Immature natural killer cell (primary cell): Measurements from ENCODE around the gene AMOT. TPM values are rescaled to one million over a fixed set of nuclear protein-coding genes. Genes with fewer than 3 reads are reported as not detected.

Experiments used
- DNase-seq, 3 donors: peaks; one replicate each; pipeline ENCODE4 v3.0.0; 2022; ENCODE audit warnings: mixed read lengths in 1 of 3
- H3K27ac Mint-ChIP-seq, 6 donors: one replicate each; pipeline ENCODE4 v1.8.0; 2020; ENCODE audit warnings: mixed read lengths in 6 of 6, mild to moderate bottlenecking in 5 of 6, inconsistent platforms in 4 of 6, moderate library complexity in 3 of 6
- H3K27me3 Mint-ChIP-seq, 3 donors: one replicate each; pipeline ENCODE4 v1.8.0; 2020 to 2021; ENCODE audit warnings: low read depth in 3 of 3, mild to moderate bottlenecking in 3 of 3, mixed read lengths in 3 of 3, moderate library complexity in 3 of 3, inconsistent platforms in 1 of 3
- H3K36me3 Mint-ChIP-seq, 3 donors: one replicate each; pipeline ENCODE4 v1.8.0; 2020; ENCODE audit warnings: mixed read lengths in 3 of 3, inconsistent platforms in 2 of 3, mild to moderate bottlenecking in 2 of 3
- H3K4me1 Mint-ChIP-seq, 2 donors: one replicate each; pipeline ENCODE4 v1.8.0; 2020; ENCODE audit warnings: inconsistent platforms in 2 of 2, mild to moderate bottlenecking in 2 of 2, mixed read lengths in 2 of 2, moderate library complexity in 1 of 2
- H3K4me3 Mint-ChIP-seq, 5 donors: one replicate each; pipeline ENCODE4 v1.8.0; 2020; ENCODE audit warnings: mild to moderate bottlenecking in 5 of 5, mixed read lengths in 5 of 5, inconsistent platforms in 3 of 5, moderate library complexity in 3 of 5
- H3K9me3 Mint-ChIP-seq, 6 donors: one replicate each; pipeline ENCODE4 v1.8.0; 2020; ENCODE audit warnings: mild to moderate bottlenecking in 6 of 6, mixed read lengths in 6 of 6, inconsistent platforms in 4 of 6, moderate library complexity in 3 of 6
- polyA plus RNA-seq, 3 donors: library from polyadenylated mRNA; unstranded; fragments of 300-500 nt; fragmentation: Illumina TruSeq; gene quantifications; one replicate each; pipeline ENCODE4 v1.2.3, GENCODE V29; 2021

The AMOT gene
- polyA plus RNA-seq, 3 donors from 2014 or later = 4.0 to 8.1 (median 5.0) TPM

DNA sequence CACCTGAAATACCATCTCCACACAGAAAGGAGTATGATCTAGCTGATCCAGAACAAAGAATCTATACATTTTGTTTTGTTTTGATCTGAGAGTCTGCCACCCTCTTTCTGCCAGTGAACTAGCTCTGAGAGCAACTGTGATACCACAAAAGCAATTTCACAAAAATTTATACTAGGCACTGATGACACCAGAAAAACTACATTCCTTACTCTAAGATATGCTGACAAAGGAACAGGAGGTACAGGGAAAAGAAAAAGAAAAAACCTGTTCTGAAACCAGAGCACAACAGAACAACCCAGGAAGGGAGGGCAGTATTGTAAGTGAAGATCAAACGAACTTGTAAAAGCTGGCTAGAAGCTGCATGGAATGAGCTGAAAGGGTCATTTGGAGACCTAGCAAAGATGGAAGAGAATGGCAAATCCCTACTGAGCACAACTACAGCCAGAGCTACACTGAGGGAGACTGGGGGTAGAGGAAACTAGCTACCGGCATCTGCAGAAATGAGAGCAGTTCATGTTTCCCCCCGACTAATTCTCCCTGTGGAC is 31.9 kb downstream of the AMOT start:
- H3K36me3 Mint-ChIP-seq = peaks cover 0 to 10% (median 9%) of the 10 kb centered on the region in 3 donors
- no peak overlapping the region for H3K4me3 Mint-ChIP-seq
- H3K9me3 Mint-ChIP-seq = no peaks in the 10 kb centered on the region
- no peak for DNase-seq
- H3K27me3 Mint-ChIP-seq = peaks cover 0 to 3% (median 0%) of the 10 kb centered on the region in 3 donors
- H3K27ac Mint-ChIP-seq = no peak overlapping the region
- H3K4me1 Mint-ChIP-seq = no peaks in the 10 kb centered on the region

DNA sequence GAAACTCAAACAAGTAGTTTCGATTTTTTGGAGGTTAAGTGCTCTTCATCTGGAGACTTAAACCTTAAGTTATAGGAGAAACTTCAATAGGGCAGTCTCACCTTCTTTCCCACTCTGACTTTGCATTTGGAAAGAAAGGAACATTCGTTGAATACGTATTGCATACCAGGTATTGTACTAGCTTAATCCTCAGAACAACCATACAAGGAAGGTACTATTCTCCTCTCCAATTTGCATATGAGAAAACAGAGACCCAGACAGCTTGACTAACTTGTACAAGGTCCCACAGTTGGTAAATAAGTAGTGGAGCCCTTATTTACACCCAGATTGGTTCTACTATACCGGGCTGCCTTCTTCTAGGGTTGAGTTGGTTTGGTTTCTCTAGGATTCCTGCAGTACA is 32.6 kb downstream of the AMOT start:
- H3K9me3 Mint-ChIP-seq = no peaks in the 10 kb centered on the region

GRCh38 chrX:112803060-112803459 is 37.6 kb downstream of the AMOT start:
- H3K4me1 Mint-ChIP-seq = no peaks in the 10 kb centered on the region
- no peak overlapping the region for H3K4me3 Mint-ChIP-seq
- no peak for DNase-seq
- H3K27me3 Mint-ChIP-seq = peaks cover 0 to 4% (median 0%) of the 10 kb centered on the region in 3 donors
- H3K36me3 Mint-ChIP-seq = peaks cover 0 to 12% (median 8%) of the 10 kb centered on the region in 3 donors
- no peaks in the 10 kb centered on the region for H3K9me3 Mint-ChIP-seq
- no peak overlapping the region for H3K27ac Mint-ChIP-seq

More for the DNA sequence above, 32.6 kb downstream of the AMOT start:
- Mint-ChIP-seq H3K36me3 (peaks cover 0 to 10% (median 5%) of the 10 kb centered on the region in 3 donors), H3K27me3 (peaks cover 0 to 3% (median 0%) of the 10 kb centered on the region in 3 donors), H3K4me1 (no peaks in the 10 kb centered on the region), H3K4me3 (no peak overlapping the region), H3K27ac (no peak overlapping the region)
- DNase-seq = no peak

DNA sequence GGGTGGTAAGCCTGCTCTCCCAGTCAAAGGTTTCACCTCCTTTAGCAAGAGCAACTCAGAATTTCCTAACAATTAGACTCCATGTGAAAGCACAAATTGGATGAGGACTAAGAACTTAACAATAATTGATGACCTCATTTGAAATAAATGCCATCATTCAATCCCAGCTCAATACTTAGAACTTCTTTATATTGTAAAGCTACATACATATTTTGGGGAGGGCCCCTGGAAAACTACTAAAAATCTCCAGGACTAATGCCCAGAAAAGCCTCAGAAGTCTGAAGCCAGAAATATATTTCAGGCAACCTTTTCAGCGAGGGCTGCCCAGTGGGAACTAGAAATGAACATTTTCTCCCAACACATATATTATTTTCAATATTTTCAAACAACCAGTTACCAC is 38.1 kb downstream of the AMOT start:
- no peak overlapping the region for H3K4me3 Mint-ChIP-seq
- H3K9me3 Mint-ChIP-seq = no peaks in the 10 kb centered on the region
- no peaks in the 10 kb centered on the region for H3K4me1 Mint-ChIP-seq
- H3K27ac Mint-ChIP-seq = no peak overlapping the region
- peaks cover 0 to 4% (median 0%) of the 10 kb centered on the region in 3 donors for H3K27me3 Mint-ChIP-seq
- no peak for DNase-seq
- peaks cover 0 to 12% (median 9%) of the 10 kb centered on the region in 3 donors for H3K36me3 Mint-ChIP-seq

- H3K27ac Mint-ChIP-seq = no peak overlapping the region
- no peak overlapping the region for H3K4me3 Mint-ChIP-seq
- H3K27me3 Mint-ChIP-seq = peaks cover 0 to 4% (median 0%) of the 10 kb centered on the region in 3 donors
- no peak for DNase-seq
- H3K4me1 Mint-ChIP-seq = no peaks in the 10 kb centered on the region
- H3K9me3 Mint-ChIP-seq = no peaks in the 10 kb centered on the region
- H3K36me3 Mint-ChIP-seq = peaks cover 0 to 16% (median 14%) of the 10 kb centered on the region in 3 donors
Observed at GRCh38 chrX:112800971-112801775, 39.5 kb downstream of the AMOT start.

GRCh38 chrX:112799425-112799824 is 41.2 kb downstream of the AMOT start:
- no peaks in the 10 kb centered on the region for H3K4me1 Mint-ChIP-seq
- H3K36me3 Mint-ChIP-seq = peaks cover 0 to 16% (median 14%) of the 10 kb centered on the region in 3 donors
- H3K9me3 Mint-ChIP-seq = no peaks in the 10 kb centered on the region
- peaks cover 0 to 4% (median 0%) of the 10 kb centered on the region in 3 donors for H3K27me3 Mint-ChIP-seq
- H3K4me3 Mint-ChIP-seq = no peak overlapping the region
- no peak overlapping the region for H3K27ac Mint-ChIP-seq
- DNase-seq = no peak

GRCh38 chrX:112798736-112799135 is 41.9 kb downstream of the AMOT start:
- peaks cover 0 to 16% (median 14%) of the 10 kb centered on the region in 3 donors for H3K36me3 Mint-ChIP-seq
- no peak overlapping the region for H3K27ac Mint-ChIP-seq
- peaks cover 0 to 4% (median 0%) of the 10 kb centered on the region in 3 donors for H3K27me3 Mint-ChIP-seq
- no peaks in the 10 kb centered on the region for H3K4me1 Mint-ChIP-seq
- no peak overlapping the region for H3K4me3 Mint-ChIP-seq
- H3K9me3 Mint-ChIP-seq = no peaks in the 10 kb centered on the region
- no peak for DNase-seq

- Mint-ChIP-seq H3K27ac (no peak overlapping the region), H3K4me3 (no peak overlapping the region), H3K27me3 (peaks cover 0 to 3% (median 0%) of the 10 kb centered on the region in 3 donors), H3K4me1 (no peaks in the 10 kb centered on the region), H3K36me3 (peaks cover 0 to 33% (median 7%) of the 10 kb centered on the region in 3 donors), H3K9me3 (peaks cover 0 to 2% (median 0%) of the 10 kb centered on the region in 6 donors)
- no peak for DNase-seq
Observed at GRCh38 chrX:112789931-112790330, 50.7 kb downstream of the AMOT start.

GRCh38 chrX:112786076-112786475 is 54.6 kb downstream of the AMOT start:
- Mint-ChIP-seq H3K27ac (no peak overlapping the region), H3K4me3 (no peak overlapping the region), H3K27me3 (peaks cover 0 to 3% (median 0%) of the 10 kb centered on the region in 3 donors), H3K36me3 (peaks cover 0 to 36% (median 10%) of the 10 kb centered on the region in 3 donors), H3K4me1 (no peaks in the 10 kb centered on the region), H3K9me3 (peaks cover 0 to 2% (median 0%) of the 10 kb centered on the region in 6 donors)
- DNase-seq = no peak

GRCh38 chrX:112785344-112785743 is 55.3 kb downstream of the AMOT start:
- peaks cover 0 to 2% (median 0%) of the 10 kb centered on the region in 3 donors for H3K27me3 Mint-ChIP-seq
- H3K36me3 Mint-ChIP-seq = peaks cover 0 to 37% (median 10%) of the 10 kb centered on the region in 3 donors
- no peak for DNase-seq
- H3K9me3 Mint-ChIP-seq = peaks cover 0 to 2% (median 0%) of the 10 kb centered on the region in 6 donors
- no peaks in the 10 kb centered on the region for H3K4me1 Mint-ChIP-seq
- no peak overlapping the region for H3K4me3 Mint-ChIP-seq
- no peak overlapping the region for H3K27ac Mint-ChIP-seq

- Mint-ChIP-seq H3K9me3 (peaks cover 0 to 2% (median 0%) of the 10 kb centered on the region in 6 donors), H3K4me1 (no peaks in the 10 kb centered on the region), H3K27me3 (peaks cover 0 to 2% (median 0%) of the 10 kb centered on the region in 3 donors), H3K36me3 (peaks cover 0 to 36% (median 14%) of the 10 kb centered on the region in 3 donors), H3K27ac (no peak overlapping the region), H3K4me3 (no peak overlapping the region)
- DNase-seq = no peak
Observed at GRCh38 chrX:112784692-112785091, 55.9 kb downstream of the AMOT start.

DNA sequence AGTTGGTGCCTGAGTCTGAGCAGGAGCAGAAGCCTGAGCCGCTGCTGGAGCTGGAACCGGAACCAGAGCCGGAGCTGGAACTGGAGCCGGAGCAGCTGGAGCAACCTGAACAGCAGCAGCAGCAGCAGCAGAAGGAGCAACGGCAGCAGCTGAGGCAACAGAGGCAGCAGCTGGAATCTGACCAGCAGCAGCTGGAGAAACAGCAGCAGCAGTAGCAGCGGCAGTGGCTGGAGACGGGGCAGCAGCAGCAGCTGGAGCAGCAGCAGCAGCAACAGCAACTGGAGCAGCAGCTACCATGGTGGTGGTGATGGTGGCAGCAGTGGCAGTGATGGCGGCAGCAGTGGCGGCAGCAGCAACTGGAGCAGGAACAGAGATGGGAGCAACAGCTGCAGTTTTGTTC is 61.5 kb downstream of the AMOT start:
- Mint-ChIP-seq H3K4me1 (no peaks in the 10 kb centered on the region), H3K27me3 (peaks cover 0 to 2% (median 0%) of the 10 kb centered on the region in 3 donors), H3K27ac (no peak overlapping the region), H3K36me3 (peaks cover 4 to 18% (median 14%) of the 10 kb centered on the region in 3 donors), H3K9me3 (no peaks in the 10 kb centered on the region), H3K4me3 (no peak overlapping the region)
- no peak for DNase-seq

- no peaks in the 10 kb centered on the region for H3K4me1 Mint-ChIP-seq
- no peak for DNase-seq
- H3K4me3 Mint-ChIP-seq = no peak overlapping the region
- no peak overlapping the region for H3K27ac Mint-ChIP-seq
- peaks cover 0 to 9% (median 4%) of the 10 kb centered on the region in 3 donors for H3K36me3 Mint-ChIP-seq
- H3K27me3 Mint-ChIP-seq = peaks cover 0 to 11% (median 2%) of the 10 kb centered on the region in 3 donors
- H3K9me3 Mint-ChIP-seq = no peaks in the 10 kb centered on the region
Observed at GRCh38 chrX:112774651-112775293, 65.9 kb downstream of the AMOT start.

GRCh38 chrX:112774142-112774541 is 66.5 kb downstream of the AMOT start:
- Mint-ChIP-seq H3K9me3 (no peaks in the 10 kb centered on the region), H3K4me1 (no peaks in the 10 kb centered on the region), H3K36me3 (peaks cover 0 to 8% (median 4%) of the 10 kb centered on the region in 3 donors), H3K27me3 (peaks cover 0 to 11% (median 2%) of the 10 kb centered on the region in 3 donors), H3K4me3 (no peak overlapping the region), H3K27ac (no peak overlapping the region)
- DNase-seq = no peak
